Ramos (cell line): Measurements from ENCODE around the gene RAPGEF1.

Experiments used
- in situ Hi-C: fragments of 300-500 bp; cut with MboI; formaldehyde crosslinking; loops from one replicate; pipeline ENCODE4 v1.14.3; 2022; ENCODE audit warnings: low sequenced_read_pairs; ENCODE audit not compliant: unreplicated experiment

The RAPGEF1 gene

GRCh38 chr9:131582466-131583336 lies 157.2 kb downstream of the RAPGEF1 start:
- in situ Hi-C loops, result no loop called here

DNA sequence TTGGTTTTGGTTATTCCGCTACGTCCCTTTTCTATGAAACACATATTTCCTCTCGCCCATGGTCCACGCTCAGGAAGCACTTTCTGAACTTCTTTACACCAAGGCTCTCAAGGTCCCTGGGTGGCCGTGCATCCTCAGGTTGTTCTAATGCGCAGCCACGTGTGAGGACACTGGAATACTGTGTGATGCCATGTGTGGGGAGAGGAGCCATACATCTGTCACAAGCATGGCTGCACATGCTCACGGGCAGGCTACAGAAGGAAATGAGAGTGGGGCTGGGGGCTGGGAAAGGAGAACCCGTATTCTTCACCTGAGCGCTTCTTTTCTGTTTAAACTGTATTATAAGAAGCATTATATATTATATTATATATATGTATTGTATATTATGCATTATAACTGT lies 157.8 kb downstream of the RAPGEF1 start:
- in situ Hi-C loops, result no loop called here

GRCh38 chr9:131580358-131580757 lies 159.5 kb downstream of the RAPGEF1 start:
- in situ Hi-C loops, result no loop called here

- in situ Hi-C loops, result no loop called here
Observed at GRCh38 chr9:131579789-131580211, 160.1 kb downstream of the RAPGEF1 start.

DNA sequence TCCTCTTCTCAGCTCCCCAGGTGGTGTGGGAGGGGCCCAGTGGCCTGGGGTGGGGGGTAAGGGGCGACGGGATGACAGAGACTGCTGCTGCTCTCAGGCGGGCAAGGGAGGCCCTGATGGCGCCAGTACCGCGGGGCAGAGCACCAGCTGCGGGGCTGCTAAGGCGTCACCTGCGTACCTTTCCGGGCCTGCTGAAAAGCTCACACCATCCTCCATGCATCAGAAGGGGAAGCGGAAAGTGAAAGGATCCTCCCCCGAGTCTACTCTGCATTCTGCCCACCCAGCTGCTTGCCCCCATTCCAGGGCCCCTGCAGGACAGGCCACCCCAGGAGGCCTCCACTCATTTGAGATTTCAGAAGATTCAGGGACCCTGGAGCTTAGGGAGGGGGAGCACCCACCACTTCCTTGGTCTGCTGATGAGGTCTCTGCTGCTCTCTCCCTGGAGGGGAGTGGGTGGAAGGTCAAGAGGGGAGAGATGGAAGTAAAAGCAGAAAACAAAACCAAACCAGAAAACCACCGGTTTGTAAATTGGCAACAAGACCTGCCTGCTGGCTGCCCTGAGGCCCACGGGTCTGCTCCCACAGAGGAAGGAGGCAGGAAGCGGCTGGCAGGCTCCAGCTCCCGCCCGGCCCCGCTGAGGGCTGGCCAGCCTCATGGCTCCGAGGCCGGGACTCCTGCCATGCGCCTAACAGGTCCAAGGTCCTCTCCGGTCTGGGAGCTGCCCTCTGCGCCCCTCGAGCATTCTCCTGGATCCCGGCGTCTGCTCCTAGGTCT lies 161.0 kb downstream of the RAPGEF1 start:
- in situ Hi-C loops, result no loop called here

- in situ Hi-C loops, result no loop called here
Observed at GRCh38 chr9:131578021-131578420, 161.9 kb downstream of the RAPGEF1 start.

DNA sequence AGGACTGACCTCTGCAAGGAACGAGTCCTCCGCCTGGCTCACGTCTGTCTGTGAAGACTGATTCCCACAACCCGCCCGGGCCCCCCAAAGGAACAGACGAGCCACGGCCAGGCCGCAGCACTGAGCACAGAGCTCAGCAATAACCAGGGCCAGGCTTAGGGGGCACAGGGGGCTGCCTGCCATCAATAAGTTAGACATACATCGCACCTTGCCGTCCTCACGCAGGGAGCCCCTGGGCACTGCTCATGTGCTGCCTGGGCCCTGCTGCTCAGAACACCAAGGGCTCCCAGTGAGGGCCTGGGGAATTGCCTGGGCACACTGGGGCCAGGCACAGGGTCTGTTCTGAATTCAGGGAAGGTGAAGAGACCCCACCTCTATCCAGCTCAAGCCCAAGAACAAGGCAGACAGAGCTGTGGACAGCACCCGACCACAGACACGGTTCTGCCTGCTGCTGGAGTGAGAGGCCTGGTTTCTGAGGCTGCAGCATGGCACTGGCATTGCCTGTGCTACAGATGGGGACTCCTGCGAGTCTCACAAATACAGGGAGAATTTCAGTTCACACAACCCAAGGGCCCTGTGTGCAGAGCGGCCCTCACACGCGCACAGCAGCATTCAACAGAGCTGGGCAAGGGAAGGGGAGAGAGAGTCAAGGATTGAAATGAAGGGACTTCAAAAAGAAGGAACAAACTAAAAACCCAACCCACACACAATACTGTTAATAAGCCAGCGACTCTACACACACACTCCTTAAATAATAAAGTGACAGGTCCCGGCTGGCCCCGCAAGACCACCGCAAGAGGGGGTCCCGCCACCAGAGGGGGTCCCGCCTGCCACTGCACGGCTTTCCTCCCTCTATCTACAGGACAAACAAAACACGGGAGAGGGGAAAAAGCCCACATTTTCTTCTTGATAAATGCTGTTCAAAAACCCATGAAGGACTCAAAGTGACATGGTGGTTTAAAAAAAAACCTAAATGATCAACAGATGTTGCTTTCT lies 162.6 kb downstream of the RAPGEF1 start:
- in situ Hi-C loops, result no loop called here

DNA sequence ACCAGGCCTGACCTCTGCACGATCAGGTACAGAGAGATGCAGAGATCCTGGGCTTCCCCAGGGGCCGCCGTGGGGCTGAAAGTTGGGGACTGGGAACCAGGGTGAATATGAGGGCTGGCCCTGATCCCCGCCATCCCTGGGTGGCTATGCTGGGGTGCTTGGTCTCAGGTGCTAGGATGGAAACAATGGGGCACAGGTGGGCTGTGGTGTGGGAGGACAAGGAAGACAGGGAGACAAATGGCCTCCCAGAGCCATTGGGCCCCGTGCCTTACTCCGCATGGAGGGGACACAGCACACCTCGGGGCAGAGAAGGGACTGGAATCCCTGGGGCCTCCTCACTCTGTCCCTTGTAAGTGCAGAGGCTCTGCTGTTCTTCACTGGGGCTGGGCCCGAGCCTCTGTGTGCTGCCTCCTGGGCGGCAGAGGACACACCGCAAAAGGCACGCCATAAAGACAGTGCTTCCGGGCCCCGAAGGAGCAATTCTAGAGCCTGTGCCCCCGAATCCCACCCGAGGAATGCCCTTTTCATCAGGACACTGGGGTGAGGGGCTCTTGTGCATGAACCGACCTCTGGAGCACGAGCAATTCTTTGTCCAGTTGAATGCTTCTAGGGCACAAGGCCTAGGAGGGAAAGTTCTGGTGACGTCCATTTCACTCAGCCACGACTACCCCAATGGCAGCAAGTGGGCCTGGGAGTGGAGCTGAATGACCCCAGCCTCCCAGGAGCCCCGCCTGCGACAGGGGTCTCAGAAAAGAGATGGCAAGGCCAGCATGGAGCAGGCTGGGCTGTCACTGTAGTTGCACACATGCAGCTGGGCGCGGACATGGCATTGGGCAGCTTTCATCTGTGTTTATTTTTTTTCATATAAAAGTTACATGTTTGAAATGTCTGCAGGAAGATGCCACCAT lies 163.7 kb downstream of the RAPGEF1 start:
- in situ Hi-C loops, result no loop called here

DNA sequence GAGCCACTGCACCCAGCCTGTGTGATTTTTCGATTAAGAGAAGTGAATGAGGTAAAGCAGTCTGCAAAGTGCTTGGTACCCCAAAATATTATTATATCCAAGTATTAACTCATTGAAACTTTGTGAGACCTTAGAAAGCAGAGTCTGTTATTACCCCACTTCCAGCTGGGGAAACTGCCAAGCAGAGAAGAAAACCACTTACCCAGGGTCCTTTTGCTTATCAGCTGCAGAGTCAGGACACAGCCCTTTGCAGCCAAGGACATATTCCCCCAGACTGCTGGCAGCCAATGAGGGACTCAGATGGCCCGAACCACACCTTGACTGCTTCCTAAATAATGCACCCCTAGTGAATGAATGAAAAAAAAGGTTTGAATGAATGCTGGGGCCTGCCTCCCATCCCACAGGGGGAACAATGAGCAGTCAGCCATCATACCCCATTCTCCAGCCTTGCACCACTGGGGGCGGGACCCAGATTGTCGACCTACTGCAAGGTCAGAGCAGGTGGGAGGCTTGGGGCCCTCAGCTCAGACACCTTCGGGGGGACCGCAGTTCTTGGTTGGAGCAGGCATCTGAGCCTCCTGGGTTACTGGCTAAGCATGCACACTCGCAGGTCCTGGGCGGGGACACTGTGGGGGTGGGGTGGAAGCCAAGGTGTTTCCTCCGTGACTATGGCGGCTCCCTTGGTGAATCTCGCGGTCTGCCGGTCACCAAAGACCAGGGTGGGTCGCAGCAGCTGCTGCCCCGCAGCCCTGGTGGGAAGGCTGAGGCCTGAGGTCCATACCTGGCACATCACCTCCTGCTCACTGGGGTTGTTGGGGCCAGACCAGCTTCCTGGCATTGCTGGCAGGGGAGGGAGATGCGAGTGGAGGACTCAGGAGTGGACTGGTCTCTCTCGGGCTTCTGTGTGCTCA lies 164.9 kb downstream of the RAPGEF1 start:
- in situ Hi-C loops, result no loop called here

DNA sequence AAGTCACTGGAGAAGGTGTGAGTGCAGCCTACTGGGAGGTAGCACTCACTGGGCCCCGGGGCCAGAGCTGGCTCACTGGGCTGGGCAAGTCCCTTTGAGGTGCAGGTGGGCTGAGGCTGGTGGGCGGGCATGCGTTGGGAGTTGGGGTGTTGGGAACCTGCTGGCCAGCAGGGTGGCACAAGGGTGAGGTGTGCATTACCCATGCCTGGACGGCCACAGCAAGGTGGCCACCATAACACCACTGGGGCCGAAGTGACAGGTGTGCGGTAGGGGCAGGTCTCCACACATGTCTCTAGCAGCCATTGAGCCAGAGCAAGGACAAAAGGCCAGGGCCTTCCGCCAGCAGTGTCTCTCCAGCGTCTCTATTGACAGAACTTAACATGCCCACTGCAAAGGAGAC lies 172.0 kb downstream of the RAPGEF1 start:
- in situ Hi-C loops, result no loop called here

GRCh38 chr9:131566158-131566557 lies 173.7 kb downstream of the RAPGEF1 start:
- in situ Hi-C loops, result no loop called here

DNA sequence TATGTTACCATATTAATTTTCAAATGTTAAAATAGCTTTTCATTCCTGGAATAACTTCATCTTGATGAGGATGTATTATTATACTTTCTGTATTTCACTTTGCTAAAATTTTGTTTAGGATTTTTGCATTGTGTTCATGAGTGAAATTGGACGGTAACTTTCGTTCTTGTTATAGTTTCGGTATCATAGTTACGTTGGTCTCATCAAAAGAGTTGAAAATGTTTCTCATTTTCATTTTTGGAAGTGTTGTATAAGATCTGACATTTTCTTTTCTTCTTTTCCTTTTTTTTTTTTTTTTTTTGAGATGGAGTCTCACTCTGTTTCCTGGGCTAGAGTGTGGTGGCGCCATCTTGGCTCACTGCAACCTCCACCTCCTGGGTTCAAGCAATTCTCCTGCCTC lies 174.5 kb downstream of the RAPGEF1 start:
- in situ Hi-C loops, result no loop called here

- in situ Hi-C loops, result no loop called here
Observed at GRCh38 chr9:131562032-131562959, 177.6 kb downstream of the RAPGEF1 start.

GRCh38 chr9:131559421-131560000 lies 180.4 kb downstream of the RAPGEF1 start:
- in situ Hi-C loops, result no loop called here

DNA sequence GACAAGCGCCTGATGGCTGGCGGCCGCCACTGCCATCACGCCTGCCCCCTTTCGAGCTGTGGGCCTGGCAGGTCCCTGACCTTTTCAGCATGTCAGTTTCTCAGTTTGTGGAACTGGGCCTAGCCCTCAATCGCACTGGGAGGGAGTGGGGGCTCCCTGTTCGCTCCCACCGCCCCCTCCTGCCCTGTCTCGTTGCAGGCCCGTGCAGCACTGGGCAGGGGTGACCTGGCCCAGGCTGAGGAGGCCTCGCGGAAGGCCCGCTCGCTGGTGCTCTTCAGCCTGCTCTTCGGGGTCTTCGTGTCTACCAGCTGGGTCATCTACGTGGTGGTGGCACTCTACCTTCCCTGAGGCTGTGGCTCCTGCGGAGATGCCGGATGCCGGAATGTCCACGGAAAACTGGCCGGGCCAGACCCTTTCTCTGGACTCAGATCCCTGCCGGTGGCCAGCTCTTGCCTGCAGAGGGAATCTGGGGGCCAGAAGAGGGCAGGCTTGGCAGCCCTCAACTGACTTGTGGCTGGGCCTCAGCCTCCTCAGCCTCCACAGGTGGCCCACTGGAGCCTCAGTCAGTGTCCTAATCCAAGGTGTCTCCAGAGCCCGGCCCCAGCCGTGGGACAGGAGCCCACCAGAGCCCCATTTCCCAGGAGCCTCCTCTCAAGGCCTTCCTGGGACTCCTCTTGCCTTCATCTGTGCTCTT lies 181.9 kb downstream of the RAPGEF1 start:
- in situ Hi-C loops, result no loop called here
